ENCODE measurements around the gene SND1. TPM values are rescaled to one million over a fixed set of nuclear protein-coding genes. Genes with fewer than 3 reads are reported as not detected.
A peak's percentile ranks its signal among the peaks of the same experiment; 100 is the strongest.

The SND1 gene
- polyA plus RNA-seq, 3 donors, result 138 to 152 (median 150) TPM

DNA sequence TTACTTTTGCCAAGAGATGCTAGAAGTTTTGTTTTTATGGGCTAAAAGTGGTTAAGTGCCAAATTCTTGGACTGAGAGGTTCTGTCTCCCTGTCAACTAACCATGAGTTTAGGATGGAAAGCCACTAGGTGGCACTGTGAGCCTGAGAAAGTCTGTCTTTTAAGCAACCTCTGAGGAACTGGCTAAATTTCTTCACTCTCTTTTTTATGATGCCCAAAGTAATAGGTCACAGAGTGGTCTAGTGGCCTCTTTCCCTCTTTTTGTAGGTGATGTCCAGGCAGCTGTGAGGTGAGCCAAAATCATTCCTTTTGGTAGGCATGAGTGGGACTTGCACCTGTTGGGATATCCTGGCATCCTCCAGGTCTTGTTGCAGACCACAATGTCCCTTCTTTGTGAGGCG is 56.8 kb downstream of the SND1 start:
- peak; percentile 40 to 81 (median 70) for DNase-seq (ENCODE audit: extremely low read depth in 1 of 11, low read depth in 9 of 11, low spot score in 4 of 11)

DNA sequence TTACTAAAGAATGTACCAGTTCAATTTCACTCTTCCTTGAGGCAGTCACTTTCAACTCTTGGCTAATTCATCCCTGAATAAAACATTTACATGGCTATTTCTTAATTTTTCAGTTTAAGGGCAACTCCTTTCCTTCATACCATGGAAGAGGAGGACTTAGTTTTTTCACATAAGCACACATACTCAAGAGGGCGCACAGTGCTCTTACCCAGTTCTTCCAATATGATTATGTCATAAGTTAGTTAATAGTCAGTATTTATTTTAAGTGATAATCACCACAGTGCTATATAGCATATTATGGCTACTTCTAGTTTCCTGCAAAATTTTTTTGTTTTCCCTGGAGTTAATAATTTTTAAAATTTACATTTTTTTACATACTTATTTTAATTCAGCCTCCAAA is 58.6 kb downstream of the SND1 start:
- DNase-seq (ENCODE audit: extremely low read depth in 1 of 11, low read depth in 9 of 11, low spot score in 4 of 11), result no peak

GRCh38 chr7:127711872-127712271 is 59.9 kb downstream of the SND1 start:
- DNase-seq (ENCODE audit: extremely low read depth in 1 of 11, low read depth in 9 of 11, low spot score in 4 of 11), result no peak

- DNase-seq (ENCODE audit: extremely low read depth in 1 of 11, low read depth in 9 of 11, low spot score in 4 of 11), result no peak
Measured at GRCh38 chr7:127713006-127713405, 61.0 kb downstream of the SND1 start.

- no peak for DNase-seq (ENCODE audit: extremely low read depth in 1 of 11, low read depth in 9 of 11, low spot score in 4 of 11)
Measured at GRCh38 chr7:127713758-127714157, 61.8 kb downstream of the SND1 start.

DNA sequence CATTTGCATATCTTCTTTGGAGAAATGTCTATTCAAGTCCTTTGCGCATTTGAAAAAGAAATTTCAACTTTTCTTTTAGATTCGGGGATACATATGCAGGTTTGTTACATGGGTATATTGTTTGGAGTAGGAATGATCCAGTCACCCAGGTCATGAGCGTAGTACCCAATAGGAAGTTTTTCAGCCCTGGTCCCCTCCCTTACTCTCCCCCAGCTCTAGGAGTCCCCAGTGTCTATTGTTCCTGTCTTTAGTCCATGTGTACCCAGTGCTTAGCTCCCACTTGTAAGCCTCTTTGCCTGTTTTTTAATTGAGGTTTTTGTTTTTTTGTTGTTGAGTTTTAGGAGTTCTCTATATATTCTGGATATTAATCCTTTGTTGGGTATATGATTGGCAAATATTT is 63.3 kb downstream of the SND1 start:
- DNase-seq (ENCODE audit: extremely low read depth in 1 of 11, low read depth in 9 of 11, low spot score in 4 of 11), result no peak

GRCh38 chr7:127715901-127716300 is 63.9 kb downstream of the SND1 start:
- DNase-seq (ENCODE audit: extremely low read depth in 1 of 11, low read depth in 9 of 11, low spot score in 4 of 11), result no peak

DNA sequence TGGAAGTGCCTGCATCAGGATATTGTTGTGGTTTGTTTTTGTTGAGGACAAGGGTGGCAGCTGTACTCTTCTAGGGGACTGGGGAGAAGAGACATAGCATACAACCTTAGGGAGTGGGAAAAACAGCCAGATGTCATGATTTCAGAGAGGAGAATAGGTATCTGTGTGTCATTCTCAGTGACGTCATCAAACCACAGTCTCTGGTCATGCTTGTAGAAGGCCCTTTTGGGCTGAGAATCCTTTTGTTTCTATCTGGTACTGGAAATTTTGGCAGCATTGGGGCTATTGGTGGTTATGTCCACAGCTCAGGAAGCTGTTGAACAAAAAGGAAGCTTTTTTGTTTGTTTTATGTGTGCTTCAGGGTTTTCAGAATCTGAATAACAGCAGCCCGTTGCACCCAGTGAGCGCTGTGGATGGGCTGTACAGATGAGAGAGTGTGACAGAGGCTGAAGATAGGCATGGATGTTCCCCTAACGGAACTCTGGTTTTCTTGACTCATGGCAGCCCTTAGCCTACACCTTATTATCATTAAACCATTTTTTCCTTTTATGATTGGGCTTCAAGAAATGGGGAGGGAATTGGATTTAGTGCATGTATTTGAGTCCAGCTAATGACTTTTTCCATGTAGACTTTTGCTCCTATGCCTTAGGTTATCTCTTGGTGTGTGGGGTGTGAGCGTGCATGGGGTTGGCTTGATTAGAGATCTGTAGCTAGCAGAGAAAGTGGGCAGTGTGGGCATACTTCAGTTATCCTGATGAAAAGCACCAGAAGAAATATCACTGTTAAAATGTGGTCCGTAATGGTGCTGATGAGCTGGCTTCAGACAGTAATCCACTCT is 65.7 kb downstream of the SND1 start:
- DNase-seq (ENCODE audit: extremely low read depth in 1 of 11, low read depth in 9 of 11, low spot score in 4 of 11), result no peak

GRCh38 chr7:127718340-127718679 is 66.3 kb downstream of the SND1 start:
- DNase-seq (ENCODE audit: extremely low read depth in 1 of 11, low read depth in 9 of 11, low spot score in 4 of 11), result no peak

- DNase-seq (ENCODE audit: extremely low read depth in 1 of 11, low read depth in 9 of 11, low spot score in 4 of 11), result no peak
Measured at GRCh38 chr7:127726476-127726875, 74.5 kb downstream of the SND1 start.

DNA sequence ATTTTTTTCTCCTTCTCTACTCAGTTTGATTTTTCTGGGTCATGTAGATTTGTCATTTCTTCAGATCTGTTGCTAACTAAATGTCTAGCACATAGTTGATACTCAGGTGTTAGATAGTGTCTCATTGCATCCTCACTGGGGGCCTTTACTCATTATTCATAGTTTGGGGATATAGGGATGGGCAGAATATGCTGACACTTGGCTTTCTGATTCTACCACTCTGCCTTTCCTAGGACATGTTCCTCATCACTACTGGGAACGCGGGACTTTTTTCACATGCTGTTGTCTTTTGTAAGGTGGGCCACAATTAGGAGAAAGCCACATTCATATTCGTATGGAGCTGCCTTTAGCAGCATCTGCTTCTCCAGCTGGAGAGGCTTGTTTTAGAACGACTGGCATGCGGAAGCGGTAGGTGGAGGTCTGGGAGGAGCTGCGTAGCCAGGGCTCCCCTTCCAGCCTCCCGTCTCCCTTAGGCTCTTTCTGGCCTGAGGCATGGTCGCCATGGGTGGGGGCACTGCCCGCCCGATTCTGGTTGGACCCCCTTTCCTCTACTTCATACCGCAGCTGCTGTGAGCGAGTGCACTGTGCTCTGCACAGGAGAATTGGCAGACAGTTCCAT is 78.8 kb downstream of the SND1 start:
- DNase-seq (ENCODE audit: extremely low read depth in 1 of 11, low read depth in 9 of 11, low spot score in 4 of 11), result no peak

DNA sequence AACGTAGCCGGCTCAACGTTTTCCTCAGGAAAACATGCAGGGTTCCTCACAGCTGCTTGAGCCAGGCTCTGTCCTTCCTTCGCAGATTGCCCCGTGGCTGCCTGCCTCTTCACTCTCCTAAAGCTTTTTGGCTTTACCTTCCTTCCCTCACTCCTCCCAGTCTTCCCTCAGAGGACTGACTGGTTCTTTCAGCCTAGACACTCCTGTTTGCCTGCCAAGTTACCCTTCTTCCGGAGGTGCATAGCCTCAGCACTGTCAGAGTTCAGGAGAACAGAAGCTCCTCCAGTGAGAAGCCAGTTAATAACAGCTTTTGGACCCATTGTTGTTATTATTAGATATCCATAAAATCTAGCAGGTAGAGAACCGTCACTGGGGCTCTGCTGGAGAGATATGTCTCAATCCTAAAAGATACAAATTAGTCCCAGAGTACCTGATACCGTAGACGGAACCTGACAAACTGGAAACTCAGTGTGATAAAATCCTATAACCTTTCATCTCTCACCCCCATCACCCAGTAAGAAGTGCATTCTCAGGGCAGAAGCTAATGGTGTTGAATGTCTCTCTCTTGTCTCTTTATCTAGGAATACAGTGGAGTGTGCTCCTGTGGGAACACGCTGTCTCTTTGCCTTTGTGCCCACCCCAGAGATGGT is 79.6 kb downstream of the SND1 start:
- no peak for DNase-seq (ENCODE audit: extremely low read depth in 1 of 11, low read depth in 9 of 11, low spot score in 4 of 11)

- no peak for DNase-seq (ENCODE audit: extremely low read depth in 1 of 11, low read depth in 9 of 11, low spot score in 4 of 11)
Measured at GRCh38 chr7:127732306-127732705, 80.3 kb downstream of the SND1 start.

DNA sequence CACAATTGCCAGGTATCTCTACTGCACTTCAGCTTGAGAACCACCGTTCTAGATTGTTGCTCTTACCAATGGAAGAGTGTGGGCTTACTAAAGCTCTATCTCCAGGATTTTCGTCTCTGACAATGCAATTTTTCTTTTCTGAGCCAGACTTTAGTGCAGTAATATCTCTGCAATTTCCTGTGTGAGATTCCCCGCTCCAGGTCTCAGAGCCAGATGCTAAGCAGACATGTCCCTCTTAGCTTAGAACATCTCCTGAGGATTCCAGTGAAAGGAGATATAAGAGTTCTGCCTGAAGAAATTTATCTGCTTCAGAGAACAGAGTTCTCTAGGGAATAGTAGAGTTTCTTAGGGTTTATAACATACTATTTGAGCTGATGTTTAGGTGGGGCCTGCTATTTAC is 82.0 kb downstream of the SND1 start:
- no peak for DNase-seq (ENCODE audit: extremely low read depth in 1 of 11, low read depth in 9 of 11, low spot score in 4 of 11)

DNA sequence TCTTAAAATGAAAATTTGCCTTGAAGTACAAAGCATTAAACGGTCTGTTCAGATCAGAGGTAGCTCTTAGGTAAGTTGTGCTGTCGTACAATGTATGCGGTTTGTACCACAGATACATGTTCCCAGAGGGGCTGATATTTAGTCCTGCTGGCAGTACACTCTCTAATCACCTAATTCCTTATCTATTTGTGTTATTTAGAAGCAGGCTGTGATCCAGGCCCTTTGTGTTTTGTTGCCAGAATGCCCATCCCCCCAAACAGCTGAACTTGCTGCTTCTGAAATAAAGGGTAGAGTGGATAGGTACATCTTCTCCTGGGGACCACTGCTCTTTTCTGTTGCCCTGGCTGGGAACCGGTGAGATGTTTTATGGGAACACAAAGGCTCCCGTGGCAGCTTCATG is 84.5 kb downstream of the SND1 start:
- DNase-seq (ENCODE audit: extremely low read depth in 1 of 11, low read depth in 9 of 11, low spot score in 4 of 11), result no peak

DNA sequence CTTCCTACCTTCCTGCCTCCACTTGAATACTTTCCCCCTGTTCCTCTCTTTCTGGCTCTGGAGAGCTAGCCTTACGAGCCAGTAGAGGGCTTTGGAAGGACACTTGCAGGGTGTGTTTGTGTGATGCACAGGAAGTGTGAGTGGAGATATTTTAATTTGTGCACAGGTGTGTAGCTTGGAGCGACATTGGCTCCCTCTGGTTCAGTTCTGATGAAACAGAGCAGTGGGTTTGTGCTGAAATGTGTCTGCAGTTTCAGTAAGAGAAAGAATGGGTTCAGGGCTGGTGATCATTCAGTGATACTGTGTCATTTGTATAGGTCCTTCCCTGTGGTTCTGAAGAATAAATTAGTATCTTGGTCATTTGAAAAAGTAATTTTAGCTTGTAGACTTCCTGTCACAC is 86.9 kb downstream of the SND1 start:
- DNase-seq (ENCODE audit: extremely low read depth in 1 of 11, low read depth in 9 of 11, low spot score in 4 of 11), result no peak

DNA sequence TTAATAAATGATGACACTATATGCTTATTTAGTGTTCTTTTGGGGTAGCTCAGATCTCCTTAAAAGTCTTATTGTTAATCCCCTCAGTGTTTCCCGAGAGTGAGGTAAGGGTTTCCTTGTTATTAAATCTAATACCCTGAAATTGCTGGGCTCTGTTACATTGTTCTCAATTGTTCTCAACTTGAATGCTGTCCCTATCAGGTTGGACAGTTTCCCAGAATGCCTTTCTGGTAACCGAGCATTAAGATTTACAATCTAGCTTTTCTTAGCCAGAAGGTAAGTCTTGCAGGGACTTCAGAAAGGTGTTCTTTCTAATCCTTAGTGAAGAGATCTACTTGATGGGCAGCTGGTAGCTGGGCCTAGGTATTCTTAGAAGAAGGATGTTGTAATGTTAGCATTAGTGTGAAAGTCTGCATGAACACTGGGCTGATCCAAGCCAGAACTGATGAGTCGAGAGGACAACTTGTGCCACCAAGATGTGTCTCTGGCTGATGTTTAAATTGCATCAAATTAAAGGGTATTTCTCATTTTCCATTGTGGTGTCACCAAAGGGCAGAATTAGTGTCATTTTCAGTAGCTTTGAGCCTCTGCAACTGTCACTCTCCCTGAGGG is 89.9 kb downstream of the SND1 start:
- DNase-seq (ENCODE audit: extremely low read depth in 1 of 11, low read depth in 9 of 11, low spot score in 4 of 11), result no peak

GRCh38 chr7:127745445-127745844 is 93.5 kb downstream of the SND1 start:
- no peak for DNase-seq (ENCODE audit: extremely low read depth in 1 of 11, low read depth in 9 of 11, low spot score in 4 of 11)

- DNase-seq (ENCODE audit: extremely low read depth in 1 of 11, low read depth in 9 of 11, low spot score in 4 of 11), result no peak
Measured at GRCh38 chr7:127751062-127751461, 99.1 kb downstream of the SND1 start.
